ENCODE results near the gene HNRNPUL2.

Gene HNRNPUL2

DNA sequence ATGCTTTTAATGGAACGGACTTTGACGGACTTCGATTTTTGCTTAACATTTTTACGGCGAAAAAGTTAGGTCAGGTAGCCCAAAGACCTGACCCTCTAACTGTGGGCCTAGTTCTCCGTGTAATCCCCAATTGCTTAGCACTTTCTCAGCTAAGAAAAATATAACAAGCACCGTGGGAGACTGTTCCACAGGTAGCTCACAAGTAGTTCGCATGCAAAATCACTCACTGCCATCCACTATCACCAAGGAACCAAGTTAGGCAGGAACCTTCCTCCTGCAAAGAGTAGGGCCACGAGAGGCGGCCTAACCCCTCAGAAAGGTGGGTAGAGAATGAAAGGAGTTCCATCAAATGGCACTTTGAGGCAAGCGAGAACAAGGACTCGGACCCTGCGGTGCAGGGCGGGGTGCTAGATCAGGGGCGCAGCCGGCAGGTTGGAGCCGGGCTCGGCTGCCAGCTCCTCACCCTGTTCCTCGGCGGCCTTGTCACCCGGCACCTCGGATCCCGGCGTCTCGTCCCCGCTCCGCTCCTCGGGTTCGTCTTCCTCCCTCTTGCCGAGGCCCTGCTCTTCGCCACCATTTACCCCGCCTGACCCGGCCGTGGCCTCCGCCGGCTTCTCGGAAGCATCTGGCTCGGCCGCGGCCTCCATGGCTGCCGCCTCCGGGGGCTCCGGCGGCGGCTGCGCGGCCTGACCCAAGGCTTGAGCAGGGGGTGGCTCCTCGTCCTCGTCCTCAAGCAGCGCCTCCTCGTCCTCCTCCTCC lies 922 bp downstream of the HNRNPUL2 start:
- TF ChIP-seq CTCF (IDR thresholded peaks at IDR 0.05; ENCODE audit: borderline replicate concordance, control extremely low read depth, extremely low read depth, insufficient read depth, missing control alignments), result no peak

GRCh38 chr11:62725646-62726045 lies 1.6 kb downstream of the HNRNPUL2 start:
- no peak for DNase-seq (ENCODE audit: low spot score)
- in situ Hi-C loops (cut with MboI; ENCODE audit: low sequenced_read_pairs, unreplicated experiment), result no loop called here
- TF ChIP-seq CTCF (IDR thresholded peaks at IDR 0.05; ENCODE audit: borderline replicate concordance, control extremely low read depth, extremely low read depth, insufficient read depth, missing control alignments), result no peak

More for the DNA sequence above, 922 bp downstream of the HNRNPUL2 start:
- no peak for DNase-seq (ENCODE audit: low spot score)
- in situ Hi-C loops (cut with MboI; ENCODE audit: low sequenced_read_pairs, unreplicated experiment), result no loop called here

DNA sequence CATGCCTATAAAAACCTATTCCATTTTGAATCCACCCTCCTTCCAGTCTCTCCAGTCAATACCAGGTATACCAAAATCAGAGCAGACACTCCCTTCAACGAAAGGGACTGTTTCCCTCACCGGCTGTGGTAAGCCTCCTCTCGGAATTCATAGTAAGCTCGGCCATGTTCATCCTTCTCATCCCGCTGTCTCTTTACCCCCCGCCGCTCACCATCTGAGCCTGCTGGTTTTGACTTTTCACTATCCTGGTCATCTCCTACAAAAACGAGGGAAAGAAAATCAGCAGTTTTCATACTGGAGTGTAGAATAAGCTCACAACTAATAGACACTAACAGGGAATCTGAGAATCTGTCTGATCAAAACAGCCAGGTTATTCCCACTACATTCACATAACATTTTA lies 3.1 kb downstream of the HNRNPUL2 start:
- TF ChIP-seq CTCF (IDR thresholded peaks at IDR 0.05; ENCODE audit: borderline replicate concordance, control extremely low read depth, extremely low read depth, insufficient read depth, missing control alignments), result no peak
- DNase-seq (ENCODE audit: low spot score), result no peak
- in situ Hi-C loops (cut with MboI; ENCODE audit: low sequenced_read_pairs, unreplicated experiment), result no loop called here

DNA sequence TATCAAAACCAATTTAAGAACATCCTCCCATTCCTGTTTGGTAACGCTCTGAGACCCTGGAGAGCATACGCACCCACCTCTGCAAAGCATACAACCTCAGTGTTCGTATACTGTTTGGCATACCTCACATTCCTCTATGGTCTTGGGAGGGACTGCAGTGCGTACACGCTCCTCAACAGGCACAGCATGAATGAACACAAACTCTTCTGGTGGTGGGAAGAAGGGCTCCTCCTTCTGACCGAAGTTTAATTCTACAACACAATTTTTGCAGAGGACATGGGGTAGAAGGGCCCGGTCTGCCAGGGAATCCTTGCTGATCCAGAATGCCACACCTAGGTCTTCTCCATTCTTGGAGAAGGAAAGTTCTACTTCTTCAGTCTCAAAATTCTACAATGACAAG lies 5.3 kb downstream of the HNRNPUL2 start:
- no peak for DNase-seq (ENCODE audit: low spot score)
- TF ChIP-seq CTCF (IDR thresholded peaks at IDR 0.05; ENCODE audit: borderline replicate concordance, control extremely low read depth, extremely low read depth, insufficient read depth, missing control alignments), result no peak
- in situ Hi-C loops (cut with MboI; ENCODE audit: low sequenced_read_pairs, unreplicated experiment), result no loop called here

- in situ Hi-C loops (cut with MboI; ENCODE audit: low sequenced_read_pairs, unreplicated experiment), result no loop called here
- no peak for DNase-seq (ENCODE audit: low spot score)
- no peak for TF ChIP-seq CTCF (IDR thresholded peaks at IDR 0.05; ENCODE audit: borderline replicate concordance, control extremely low read depth, extremely low read depth, insufficient read depth, missing control alignments)
Observed at GRCh38 chr11:62719302-62719978, 7.8 kb downstream of the HNRNPUL2 start.

- no peak for TF ChIP-seq CTCF (IDR thresholded peaks at IDR 0.05; ENCODE audit: borderline replicate concordance, control extremely low read depth, extremely low read depth, insufficient read depth, missing control alignments)
- DNase-seq (ENCODE audit: low spot score), result no peak
- in situ Hi-C loops (cut with MboI; ENCODE audit: low sequenced_read_pairs, unreplicated experiment), result no loop called here
Observed at GRCh38 chr11:62716816-62717215, 10.4 kb downstream of the HNRNPUL2 start.

Data from GM13976 (cell line).